IMR-90 (cell line): ENCODE data around the gene SPP2. TPM values are rescaled to one million over a fixed set of nuclear protein-coding genes. Genes with fewer than 3 reads are reported as not detected.

Experiments used
- ATAC-seq: fragments of 200-7000 bp; cut with Tn5 transposase; 2 replicates; pipeline ENCODE4 v1.9.1; 2020; ENCODE audit warnings: low read depth, mild to moderate bottlenecking, moderate library complexity
- BruUV-seq: library from RNA; stranded (reverse); fragments of 400-500 nt; replicated peaks from 2 replicates; lab custom pipeline; 2021; lab: Mats Ljungman, UMichigan
- CTCF ChIA-PET: fragments of 300-600 bp; formaldehyde crosslinking; extraction: SDS; loops from one replicate; lab custom pipeline; 2021; ENCODE audit warnings: antibody characterized with exemption; lab: Yijun Ruan, JAX
- POLR2A ChIA-PET: fragments of 300-600 bp; sonication (Branson Sonifier 250); formaldehyde crosslinking; loops from one replicate; lab custom pipeline; 2022; ENCODE audit warnings: antibody characterized with exemption; ENCODE audit not compliant: unreplicated experiment; lab: Charles Lee
- DNase-seq: peaks from one replicate; pipeline ENCODE4 v3.0.0; 2013
- H2AFZ ChIP-seq: replicated peaks from 2 replicates; pipeline ENCODE3; 2013; ENCODE audit warnings: low read length, mild to moderate bottlenecking; ENCODE audit not compliant: poor library complexity
- H2AK5ac ChIP-seq: 2 replicates; pipeline ENCODE4 v1.6.1; 2013; ENCODE audit warnings: low read depth, low read length, inconsistent platforms
- H2AK9ac ChIP-seq: replicated peaks from 2 replicates; pipeline ENCODE3; 2013; ENCODE audit warnings: mild to moderate bottlenecking, low read depth, low read length, moderate library complexity; ENCODE audit not compliant: poor library complexity
- H2BK120ac ChIP-seq: 2 replicates; pipeline ENCODE4 v1.6.1; 2013; ENCODE audit warnings: low read depth, low read length, inconsistent platforms
- H2BK15ac ChIP-seq: 3 replicates; pipeline ENCODE4 v1.6.1; 2013; ENCODE audit warnings: low read depth, low read length, inconsistent platforms
- H2BK20ac ChIP-seq: 2 replicates; pipeline ENCODE4 v1.6.1; 2013; ENCODE audit warnings: low read depth, mild to moderate bottlenecking, inconsistent platforms, low read length, moderate library complexity
- H2BK5ac ChIP-seq: 2 replicates; pipeline ENCODE4 v1.6.1; 2013; ENCODE audit warnings: mild to moderate bottlenecking, low read depth, low read length, inconsistent platforms; ENCODE audit not compliant: poor library complexity, severe bottlenecking
- H3K14ac ChIP-seq: replicated peaks from 2 replicates; pipeline ENCODE4 v1.6.1; 2013; ENCODE audit warnings: low read depth, low read length, inconsistent platforms
- H3K18ac ChIP-seq: 2 replicates; pipeline ENCODE4 v1.6.1; 2013; ENCODE audit warnings: low read depth, low read length, control low read depth
- H3K23ac ChIP-seq: 2 replicates; pipeline ENCODE4 v1.6.1; 2013; ENCODE audit warnings: low read depth, low read length, inconsistent platforms
- H3K27ac ChIP-seq: 2 replicates; pipeline ENCODE4 v1.5.1; 2013; ENCODE audit warnings: mild to moderate bottlenecking, control low read depth, low read length; ENCODE audit not compliant: insufficient read depth
- H3K27me3 ChIP-seq: 2 replicates; pipeline ENCODE4 v1.6.1; 2013; ENCODE audit warnings: low read length; ENCODE audit not compliant: control insufficient read depth, insufficient read depth
- H3K36me3 ChIP-seq: 2 replicates; pipeline ENCODE4 v1.6.1; 2013; ENCODE audit warnings: low read length, mixed read lengths; ENCODE audit not compliant: control insufficient read depth, insufficient read depth
- H3K4ac ChIP-seq: 2 replicates; pipeline ENCODE4 v1.6.1; 2013; ENCODE audit warnings: low read depth, low read length, inconsistent platforms
- H3K4me1 ChIP-seq: 2 replicates; pipeline ENCODE4 v1.6.1; 2013; ENCODE audit warnings: low read length, mixed read lengths; ENCODE audit not compliant: control insufficient read depth, insufficient read depth
- H3K4me2 ChIP-seq: 2 replicates; pipeline ENCODE4 v1.6.1; 2013; ENCODE audit warnings: low read depth, mild to moderate bottlenecking, control low read depth, low read length, moderate library complexity
- H3K4me3 ChIP-seq: 2 replicates; pipeline ENCODE4 v1.5.1; 2013; ENCODE audit warnings: low read depth, mild to moderate bottlenecking, control low read depth, low read length, moderate library complexity; ENCODE audit not compliant: insufficient read depth
- H3K56ac ChIP-seq: 2 replicates; pipeline ENCODE4 v1.6.1; 2013; ENCODE audit warnings: low read length, inconsistent platforms; ENCODE audit not compliant: insufficient read depth; ENCODE audit errors: extremely low read depth
- H3K79me1 ChIP-seq, 2 experiments: 2 replicates each; pipeline ENCODE4 v1.6.1; 2013; ENCODE audit warnings: low read length in 2 of 2, inconsistent platforms in 1 of 2, low read depth in 1 of 2
- H3K9ac ChIP-seq: 2 replicates; pipeline ENCODE4 v1.6.1; 2013; ENCODE audit warnings: low read depth, low read length, control low read depth
- H3K9me1 ChIP-seq: 2 replicates; pipeline ENCODE4 v1.6.1; 2013; ENCODE audit warnings: low read length, inconsistent platforms; ENCODE audit not compliant: insufficient read depth
- H3K9me3 ChIP-seq: 2 replicates; pipeline ENCODE4 v1.6.1; 2013; ENCODE audit warnings: low read length; ENCODE audit not compliant: control insufficient read depth, insufficient read depth
- H4K20me1 ChIP-seq: 2 replicates; pipeline ENCODE4 v1.6.1; 2013; ENCODE audit warnings: low read length, inconsistent platforms; ENCODE audit not compliant: insufficient read depth
- H4K5ac ChIP-seq: 2 replicates; pipeline ENCODE4 v1.6.1; 2013; ENCODE audit warnings: mild to moderate bottlenecking, low read depth, low read length, control low read depth
- H4K8ac ChIP-seq, 2 experiments: 2 replicates each; pipeline ENCODE4 v1.6.1; 2013; ENCODE audit warnings: low read depth in 2 of 2, low read length in 2 of 2, control low read depth in 1 of 2, inconsistent platforms in 1 of 2
- H4K91ac ChIP-seq: 2 replicates; pipeline ENCODE4 v1.6.1; 2013; ENCODE audit warnings: low read depth, low read length, inconsistent platforms; ENCODE audit not compliant: insufficient read depth
- BHLHE40 ChIP-seq: fragments of 150-350 bp; IDR thresholded peaks from 2 replicates; pipeline ENCODE4 v1.6.1; 2016; ENCODE audit warnings: mild to moderate bottlenecking, low read depth, low read length
- CEBPB ChIP-seq: IDR thresholded peaks from 2 replicates; pipeline ENCODE4 v1.6.1; 2012; ENCODE audit warnings: low read depth, low read length, improper control_type of control experiment
- ELK1 ChIP-seq: fragments of 150-350 bp; IDR thresholded peaks from 2 replicates; pipeline ENCODE4 v1.6.1; 2016; ENCODE audit warnings: low read depth, mild to moderate bottlenecking, low read length, moderate library complexity, borderline replicate concordance
- FOS ChIP-seq: fragments of 150-350 bp; IDR thresholded peaks from 2 replicates; pipeline ENCODE4 v1.6.1; 2016; ENCODE audit warnings: low read depth, low read length
- MAFK ChIP-seq: IDR thresholded peaks from 2 replicates; pipeline ENCODE4 v1.6.1; 2012; ENCODE audit warnings: low read depth, low read length, improper control_type of control experiment
- MXI1 ChIP-seq: IDR thresholded peaks from 2 replicates; pipeline ENCODE4 v1.6.1; 2012; ENCODE audit warnings: low read depth, mild to moderate bottlenecking, low read length, moderate library complexity, borderline replicate concordance
- POLR2A ChIP-seq: IDR thresholded peaks from 2 replicates; pipeline ENCODE4 v1.6.1; 2012; ENCODE audit warnings: mild to moderate bottlenecking, low read depth, low read length
- RAD21 ChIP-seq: IDR thresholded peaks from 2 replicates; pipeline ENCODE4 v1.6.1; 2012; ENCODE audit warnings: low read length, improper control_type of control experiment
- SMC3 ChIP-seq: fragments of 150-350 bp; IDR thresholded peaks from 2 replicates; pipeline ENCODE4 v1.6.1; 2016; ENCODE audit warnings: low read depth, mild to moderate bottlenecking, antibody characterized with exemption, low read length, moderate library complexity
- USF2 ChIP-seq: fragments of 150-350 bp; IDR thresholded peaks from 2 replicates; pipeline ENCODE4 v1.6.1; 2017; ENCODE audit warnings: mild to moderate bottlenecking, antibody characterized with exemption, low read length, low read depth
- WGBS, 2 experiments: methylation state at CpG; one replicate each; pipeline versions ENCODE4 v1.1.5 to v1.1.7; 2013; ENCODE audit warnings: missing lambda C conversion rate in 2 of 2; ENCODE audit not compliant: insufficient read length in 1 of 2; ENCODE audit errors: extremely low coverage in 2 of 2; 5-methylcytosine and 5-hydroxymethylcytosine counted together
- dilution Hi-C: fragments of 300-500 bp; cut with HindIII; formaldehyde crosslinking; loops from one replicate; pipeline ENCODE4 v1.14.3; 2018; ENCODE audit warnings: low sequenced_read_pairs; ENCODE audit not compliant: unreplicated experiment
- in situ Hi-C: fragments of 300-500 bp; cut with MboI; formaldehyde crosslinking; loops from 3 replicates; pipeline ENCODE4 v1.14.3; 2019; ENCODE audit warnings: low sequenced_read_pairs, inconsistent platforms, mixed read lengths
- intact Hi-C: fragments of 100-400 bp; cut with micrococcal nuclease; formaldehyde crosslinking; loops from 2 replicates; pipeline ENCODE4 v1.10.0; 2022
- polyA plus RNA-seq, 3 experiments: library from polyadenylated mRNA; depleted of rRNA; stranded (reverse); fragments of >200 nt; gene quantifications; 2 replicates each; pipeline ENCODE4 v1.2.3, GENCODE V29; 2012; ENCODE audit warnings: low replicate concordance in 1 of 3
- total RNA-seq: library from RNA; depleted of rRNA; stranded (reverse); fragments of >200 nt; gene quantifications from 2 replicates; pipeline ENCODE4 v1.2.3, GENCODE V29; 2012

SPP2 gene
- total and polyA plus RNA-seq, 2 of the 4 experiments (the other 2 are of a cell fraction): not detected

GRCh38 chr2:234019896-234020295, 30.6 kb upstream of the SPP2 start:
- Histone ChIP-seq H2AK9ac (no peak overlapping the region), H3K27ac (no peak overlapping the region), H3K4me1 (no peaks in the 10 kb centered on the region), H3K9me3 (no peaks in the 10 kb centered on the region), H3K9ac (no peak overlapping the region), H3K4me3 (no peak overlapping the region), H3K79me1 (no peaks in the 10 kb centered on the region), H3K9me1 (no peaks in the 10 kb centered on the region), H4K8ac (no peak overlapping the region), H4K5ac (no peak overlapping the region), H3K56ac (no peak overlapping the region), H3K4ac (no peak overlapping the region), H3K36me3 (no peaks in the 10 kb centered on the region), H2AFZ (no peak overlapping the region), H2BK20ac (no peak overlapping the region), H3K14ac (no peak overlapping the region), H2BK5ac (no peak overlapping the region), H2BK120ac (no peak overlapping the region), H3K23ac (no peak overlapping the region), H4K20me1 (no peaks in the 10 kb centered on the region), H3K18ac (no peak overlapping the region), H3K27me3 (peaks cover 21% of the 10 kb centered on the region), H2AK5ac (no peak overlapping the region), H3K4me2 (no peak overlapping the region), H2BK15ac (no peak overlapping the region), H4K91ac (no peak overlapping the region)
- CTCF ChIA-PET: no interaction called here
- ATAC-seq: no peak
- in situ Hi-C loops (no loop called here), intact Hi-C loops (no loop called here), dilution Hi-C loops (no loop called here)
- POLR2A ChIA-PET: no interaction called here
- TF ChIP-seq MXI1 (no peak), USF2 (no peak), RAD21 (no peak), SMC3 (no peak), ELK1 (no peak), FOS (no peak), MAFK (no peak), BHLHE40 (no peak), POLR2A (no peak), CEBPB (no peak)
- no peak for DNase-seq
- BruUV-seq: no TSS peak
- WGBS, 2 experiments: no CpG with 5 or more reads among the region's 4 CpGs
